Measurements from ENCODE around the gene CDYL2. TPM values are rescaled to one million over a fixed set of nuclear protein-coding genes. Genes with fewer than 3 reads are reported as not detected.

The CDYL2 gene
- total RNA-seq, result 10 to 100 TPM in 1 of 2 donors, 1 to 10 TPM in 1; 4.6 to 20.4 TPM

GRCh38 chr16:80804526-80805383 is at the start of gene CDYL2:
TSS of gene CDYL2 (minus strand) at chr16:80804598. CDS start at chr16:80804173, 425 bp downstream.
- DNase-seq (ENCODE audit: low spot score) (no peak), ATAC-seq (ENCODE audit: insufficient number of reproducible peaks, low FRiP score, low read depth) (no peak)
- H3K27me3 ChIP-seq (replicated peaks; ENCODE audit: insufficient read depth), result no peaks in the 10 kb centered on the region
- H3K4me3 ChIP-seq, result peak within 1 kb of the TSS; percentile 76
- H3K4me1 ChIP-seq (ENCODE audit: control insufficient read depth in 1 of 2, low read depth in 2 of 2), result peaks cover 0 to 4% of the 10 kb centered on the region in 2 donors
- H3K9me3 ChIP-seq, result no peaks in the 10 kb centered on the region
- no peaks in the 10 kb centered on the region for H3K36me3 ChIP-seq
- no peak within 1 kb of the TSS for H3K27ac ChIP-seq
- no peak for TF ChIP-seq CTCF (IDR thresholded peaks at IDR 0.05)

GRCh38 chr16:80852261-80852872 is 48.0 kb upstream of the CDYL2 start:
- no peaks in the 10 kb centered on the region for H3K4me1 ChIP-seq (ENCODE audit: control insufficient read depth in 1 of 2, low read depth in 2 of 2)
- H3K27ac ChIP-seq, result no peak overlapping the region
- H3K9me3 ChIP-seq, result no peaks in the 10 kb centered on the region
- TF ChIP-seq CTCF (IDR thresholded peaks at IDR 0.05), result peak; percentile 8
- ATAC-seq (ENCODE audit: insufficient number of reproducible peaks, low FRiP score, low read depth) (no peak), DNase-seq (ENCODE audit: low spot score) (no peak)
- H3K36me3 ChIP-seq, result no peaks in the 10 kb centered on the region
- no peaks in the 10 kb centered on the region for H3K27me3 ChIP-seq (replicated peaks; ENCODE audit: insufficient read depth)
- no peak overlapping the region for H3K4me3 ChIP-seq

- DNase-seq (ENCODE audit: low spot score) (no peak), ATAC-seq (ENCODE audit: insufficient number of reproducible peaks, low FRiP score, low read depth) (no peak)
- no peaks in the 10 kb centered on the region for H3K36me3 ChIP-seq
- no peaks in the 10 kb centered on the region for H3K4me1 ChIP-seq (ENCODE audit: control insufficient read depth in 1 of 2, low read depth in 2 of 2)
- H3K27ac ChIP-seq, result no peak overlapping the region
- H3K9me3 ChIP-seq, result no peaks in the 10 kb centered on the region
- no peak overlapping the region for H3K4me3 ChIP-seq
- no peaks in the 10 kb centered on the region for H3K27me3 ChIP-seq (replicated peaks; ENCODE audit: insufficient read depth)
- no peak for TF ChIP-seq CTCF (IDR thresholded peaks at IDR 0.05)
Observed at GRCh38 chr16:80851831-80852230, 47.4 kb upstream of the CDYL2 start.

- H3K4me3 ChIP-seq, result no peak overlapping the region
- H3K27ac ChIP-seq, result no peak overlapping the region
- no peak for ATAC-seq (ENCODE audit: insufficient number of reproducible peaks, low FRiP score, low read depth)
- no peak for TF ChIP-seq CTCF (IDR thresholded peaks at IDR 0.05)
- H3K27me3 ChIP-seq (replicated peaks; ENCODE audit: insufficient read depth), result no peaks in the 10 kb centered on the region
- no peak for DNase-seq (ENCODE audit: low spot score)
- H3K36me3 ChIP-seq, result no peaks in the 10 kb centered on the region
- H3K9me3 ChIP-seq, result no peaks in the 10 kb centered on the region
- H3K4me1 ChIP-seq (ENCODE audit: control insufficient read depth in 1 of 2, low read depth in 2 of 2), result no peaks in the 10 kb centered on the region
Observed at GRCh38 chr16:80850757-80851156, 46.4 kb upstream of the CDYL2 start.

- Histone ChIP-seq H3K27ac (no peak overlapping the region), H3K27me3 (replicated peaks; ENCODE audit: insufficient read depth) (no peaks in the 10 kb centered on the region), H3K4me1 (ENCODE audit: control insufficient read depth in 1 of 2, low read depth in 2 of 2) (no peaks in the 10 kb centered on the region), H3K4me3 (no peak overlapping the region), H3K9me3 (peaks cover 6% of the 10 kb centered on the region), H3K36me3 (no peaks in the 10 kb centered on the region)
- ATAC-seq (ENCODE audit: insufficient number of reproducible peaks, low FRiP score, low read depth) (no peak), DNase-seq (ENCODE audit: low spot score) (no peak)
- no peak for TF ChIP-seq CTCF (IDR thresholded peaks at IDR 0.05)
Observed at GRCh38 chr16:80848862-80849261, 44.5 kb upstream of the CDYL2 start.

All from thoracic aorta (tissue), 2 donors.